Activated T-helper 9 cell treated with anti-CD3 and anti-CD28 coated beads, Interleukin-2, amount 50 U/mL, for 16 hours (primary cell): ENCODE results near the gene VLDLR.

Experiments
- DNase-seq: peaks from one replicate; pipeline ENCODE4 v3.0.0-alpha.2; 2020; ENCODE audit warnings: low read depth

Gene VLDLR

GRCh38 chr9:2622461-2623287 is 1.1 kb downstream of the VLDLR start:
- DNase-seq, result peak; percentile 4

GRCh38 chr9:2623288-2624050 is 1.9 kb downstream of the VLDLR start:
- DNase-seq, result no peak

GRCh38 chr9:2624051-2624682 is 2.6 kb downstream of the VLDLR start:
- DNase-seq, result no peak

- no peak for DNase-seq
Observed at GRCh38 chr9:2625427-2625826, 3.8 kb downstream of the VLDLR start.

DNA sequence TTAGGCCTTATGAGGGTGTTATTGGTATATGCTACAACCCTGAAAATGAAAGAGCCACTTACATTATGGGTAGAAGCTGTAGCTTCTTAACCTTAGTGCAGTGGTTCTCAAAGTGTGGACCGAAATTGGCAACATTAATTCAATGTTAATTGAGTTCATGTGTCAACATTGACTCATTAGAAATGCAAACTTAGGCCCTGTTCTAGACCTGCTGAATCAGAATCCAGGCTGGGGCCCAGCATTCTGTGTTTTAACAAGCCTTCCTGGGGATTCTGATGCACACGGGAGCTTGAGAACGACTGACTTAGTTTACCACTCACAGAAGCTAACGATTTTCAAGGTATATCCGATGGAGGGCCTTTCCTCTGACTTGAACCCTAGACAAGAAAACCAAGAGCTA is 7.3 kb downstream of the VLDLR start:
- no peak for DNase-seq

DNA sequence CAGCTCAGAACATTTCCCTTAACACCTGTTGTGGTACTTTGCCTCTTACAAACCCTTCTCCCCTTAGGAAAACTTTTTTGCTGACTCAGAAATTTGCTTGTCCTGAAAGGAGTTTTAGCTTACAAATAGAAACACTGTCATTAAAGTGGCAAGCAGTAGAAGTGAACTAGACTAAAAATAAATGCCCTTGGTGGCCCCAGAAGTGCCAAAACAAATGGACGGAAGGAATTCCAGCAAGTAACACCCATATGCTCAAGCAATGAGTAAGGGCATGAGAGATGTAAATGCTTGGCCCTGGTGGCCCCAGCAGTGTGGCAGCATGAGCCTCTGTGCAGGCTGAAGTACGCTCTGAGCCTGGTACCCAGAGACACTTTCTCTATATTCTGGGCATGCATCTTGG is 8.6 kb downstream of the VLDLR start:
- no peak for DNase-seq

DNA sequence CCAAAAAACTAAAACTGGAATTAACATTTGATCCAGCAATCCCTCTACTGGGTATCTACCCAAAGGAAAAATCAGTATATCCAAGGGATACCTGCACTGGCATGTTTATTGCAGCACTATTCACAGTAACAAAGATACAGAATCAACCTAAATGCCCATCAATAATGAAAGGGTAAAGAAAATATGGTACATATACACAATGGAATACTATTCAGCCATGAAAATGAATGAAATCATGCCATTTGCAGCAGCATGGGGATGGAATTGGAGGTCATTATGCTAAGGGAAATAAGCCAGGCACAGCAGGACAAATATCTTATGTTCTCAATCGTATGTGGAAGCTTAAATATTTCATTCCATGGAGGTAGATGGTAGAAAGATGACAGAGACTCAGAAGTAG is 9.7 kb downstream of the VLDLR start:
- DNase-seq, result no peak

GRCh38 chr9:2634153-2634552 is 12.6 kb downstream of the VLDLR start:
- DNase-seq, result no peak

DNA sequence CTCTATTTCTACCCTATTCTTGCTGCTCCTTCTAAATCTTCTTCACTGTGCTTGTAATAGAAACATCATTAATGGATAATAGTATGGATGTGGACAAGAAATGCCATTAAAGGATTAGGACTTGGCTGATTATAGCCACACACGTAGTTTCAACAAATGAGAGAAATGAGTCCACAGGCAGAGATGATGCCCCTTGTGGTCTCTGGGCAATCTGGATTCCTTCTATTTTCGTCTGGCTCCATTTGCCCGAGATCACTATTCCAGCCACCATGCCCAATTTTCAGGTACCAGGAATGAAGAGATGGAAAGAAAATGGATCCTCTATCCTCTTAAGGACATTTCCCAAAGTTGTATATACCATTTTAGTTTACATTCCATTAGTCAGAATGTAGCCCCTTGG is 13.2 kb downstream of the VLDLR start:
- no peak for DNase-seq

GRCh38 chr9:2635922-2636321 is 14.3 kb downstream of the VLDLR start:
- no peak for DNase-seq

GRCh38 chr9:2637390-2637789 is 15.8 kb downstream of the VLDLR start:
- no peak for DNase-seq

GRCh38 chr9:2638871-2639673 is 17.5 kb downstream of the VLDLR start:
- DNase-seq, result no peak

- no peak for DNase-seq
Observed at GRCh38 chr9:2639786-2640185, 18.2 kb downstream of the VLDLR start.

DNA sequence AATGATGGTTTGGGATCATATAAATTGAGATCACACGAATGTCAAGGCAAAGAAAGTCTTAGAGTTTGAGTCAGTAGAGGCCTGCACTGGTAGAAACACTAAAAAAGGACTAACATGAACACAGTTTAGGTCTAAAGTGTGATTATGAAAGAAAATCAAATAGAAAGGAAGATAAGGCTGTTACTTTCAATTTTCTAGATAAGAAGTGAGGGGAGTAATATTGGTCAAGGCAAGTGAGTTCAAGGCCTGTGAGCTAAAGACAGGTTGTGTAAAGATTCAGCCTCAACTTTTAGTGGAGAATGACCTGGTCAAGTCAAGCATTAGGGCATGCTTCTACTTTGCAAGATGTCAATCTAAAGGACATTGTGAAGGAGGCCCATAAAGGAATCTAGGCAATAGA is 19.0 kb downstream of the VLDLR start:
- DNase-seq, result no peak

DNA sequence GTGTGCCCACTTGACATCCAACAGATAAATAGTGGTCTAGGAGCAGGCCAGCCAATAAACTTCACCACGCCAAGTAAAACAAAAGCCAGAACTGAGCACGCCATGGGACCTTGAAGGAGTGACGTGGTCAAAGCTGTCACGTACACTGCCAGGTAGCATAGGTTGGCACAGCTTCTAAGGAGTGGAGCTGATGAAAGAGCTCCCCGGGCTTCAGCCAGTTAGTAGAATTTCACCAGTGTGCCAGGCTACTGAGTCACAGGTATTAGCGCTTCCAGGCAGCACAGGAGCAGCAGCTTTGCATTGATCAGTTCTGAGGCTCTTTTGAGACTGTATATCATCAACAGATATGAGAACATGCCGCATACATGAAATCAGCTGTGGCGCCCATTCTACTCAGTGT is 19.4 kb downstream of the VLDLR start:
- DNase-seq, result no peak

GRCh38 chr9:2642068-2642467 is 20.5 kb downstream of the VLDLR start:
- DNase-seq, result no peak

GRCh38 chr9:2645569-2645968 is 24.0 kb downstream of the VLDLR start:
- no peak for DNase-seq

GRCh38 chr9:2655411-2655901 is 33.9 kb downstream of the VLDLR start:
- DNase-seq, result no peak

DNA sequence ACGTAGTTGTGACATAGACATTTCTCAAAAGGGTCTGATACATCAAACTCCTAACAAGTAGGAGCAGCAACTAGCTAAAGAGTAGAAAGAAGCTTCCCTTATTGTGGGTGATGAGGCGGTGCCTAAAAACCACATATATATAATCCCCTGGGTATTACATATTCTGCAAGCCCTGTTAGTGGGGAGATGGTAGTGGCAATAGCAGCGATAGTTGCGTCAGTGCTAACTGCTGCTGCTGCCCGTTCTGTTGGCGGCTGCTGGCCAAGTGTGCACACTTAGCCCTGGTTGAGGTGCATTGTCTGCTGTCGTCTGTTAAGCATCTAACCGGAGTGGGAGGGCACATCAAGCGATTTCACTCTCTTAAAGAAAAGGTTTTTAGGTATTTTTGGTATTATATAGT is 35.8 kb downstream of the VLDLR start:
- DNase-seq, result peak; percentile 15

DNA sequence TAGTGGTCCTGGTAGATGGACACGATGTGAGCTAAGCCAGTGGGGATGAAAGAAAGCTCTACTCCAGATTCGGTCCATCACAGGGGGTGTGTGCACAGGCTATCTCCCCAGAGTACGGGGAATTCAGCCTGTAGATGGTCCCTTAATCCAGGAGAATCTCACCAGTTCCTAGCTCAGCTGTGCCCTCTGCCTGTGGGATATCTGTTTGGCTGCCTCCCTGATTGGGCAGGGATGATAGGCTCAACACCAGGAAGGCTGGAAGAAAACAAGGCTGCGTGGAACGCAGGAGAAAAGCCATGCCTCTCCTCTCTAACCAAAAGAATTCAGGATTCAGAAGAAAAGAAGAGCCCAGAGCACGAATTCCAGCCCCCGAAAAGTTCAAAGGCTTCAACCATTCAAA is 40.9 kb downstream of the VLDLR start:
- no peak for DNase-seq

DNA sequence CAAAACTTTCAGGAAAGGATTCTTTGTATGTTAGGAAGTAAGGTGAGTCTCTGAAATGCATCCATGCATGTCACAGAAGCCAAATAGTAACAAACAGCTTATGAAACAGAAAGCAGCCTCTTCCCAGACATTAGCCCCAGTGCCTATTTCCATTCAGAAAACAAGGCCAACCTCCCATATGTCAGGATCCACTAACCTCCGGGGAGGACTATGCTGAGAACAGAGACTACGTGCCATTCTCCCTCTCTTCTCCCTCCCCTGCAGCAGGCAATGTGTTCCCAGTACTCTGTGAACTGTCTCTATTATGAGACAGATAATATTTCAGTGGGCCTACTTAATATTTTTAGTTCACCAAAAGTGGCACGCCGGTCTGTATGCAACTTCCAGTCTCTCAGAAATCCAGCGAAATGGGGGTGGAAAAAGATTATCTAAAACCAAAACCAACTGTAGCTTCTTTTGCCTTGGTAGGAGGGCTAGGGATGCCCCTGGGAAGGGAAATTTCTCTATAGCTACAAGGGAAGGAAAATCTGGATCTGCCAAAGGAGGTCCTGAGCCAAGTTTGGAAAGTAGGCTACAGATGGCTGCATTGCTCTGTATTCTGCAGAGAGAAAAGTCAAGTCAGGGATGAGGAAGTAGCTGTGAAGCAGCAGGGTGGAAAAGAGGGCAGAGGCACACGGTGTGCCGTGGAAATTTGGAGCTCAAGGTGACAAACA is 42.0 kb downstream of the VLDLR start:
- DNase-seq, result no peak
